Stimulated activated CD4-positive, alpha-beta T cell treated with anti-CD3 and anti-CD28 coated beads, Interleukin-1b, Interleukin-23, amount 100 ng/mL, for 1 hour (primary cell): ENCODE results near the gene THEMIS.
"Not testable (repeated sequence)": the region's sequence is repeated elsewhere in the genome, so short reads cannot be mapped to it uniquely, and the experiment has no call there.

ENCODE experiments used
- DNase-seq, 2 donors: peaks; one replicate each; pipeline ENCODE4 v3.0.0-alpha.2; 2020; ENCODE audit warnings: low read depth in 2 of 2

Gene THEMIS

GRCh38 chr6:127914240-127914639, 13.4 kb upstream of the THEMIS start:
- DNase-seq, result no peak

GRCh38 chr6:127912914-127913313, 12.1 kb upstream of the THEMIS start:
- DNase-seq, result no peak

GRCh38 chr6:127907960-127908640, 7.2 kb upstream of the THEMIS start:
- no peak for DNase-seq

GRCh38 chr6:127904160-127904559, 3.3 kb upstream of the THEMIS start:
- DNase-seq, result no peak

- no peak for DNase-seq
These were observed 2.1 kb upstream of the THEMIS start for GRCh38 chr6:127902933-127903332.

GRCh38 chr6:127897484-127897883, 3.4 kb downstream of the THEMIS start:
- DNase-seq, result no peak

- no peak for DNase-seq
These were observed 6.8 kb downstream of the THEMIS start for GRCh38 chr6:127894051-127894450.

- DNase-seq, result no peak
These were observed 7.3 kb downstream of the THEMIS start for GRCh38 chr6:127893541-127893940.

- no peak for DNase-seq
These were observed 9.0 kb downstream of the THEMIS start for GRCh38 chr6:127891731-127892326.

- no peak for DNase-seq
These were observed 14.3 kb downstream of the THEMIS start for GRCh38 chr6:127886603-127887002.

GRCh38 chr6:127884134-127884533, 16.7 kb downstream of the THEMIS start:
- no peak for DNase-seq

GRCh38 chr6:127881949-127882348, 18.9 kb downstream of the THEMIS start:
- DNase-seq, result not testable (repeated sequence)

- DNase-seq, result no peak
These were observed 20.4 kb downstream of the THEMIS start for GRCh38 chr6:127880429-127880828.

GRCh38 chr6:127879685-127880084, 21.2 kb downstream of the THEMIS start:
- DNase-seq, result no peak

- DNase-seq, result no peak
These were observed 22.7 kb downstream of the THEMIS start for GRCh38 chr6:127878115-127878514.

- no peak for DNase-seq
These were observed 23.6 kb downstream of the THEMIS start for GRCh38 chr6:127877231-127877630.

GRCh38 chr6:127869772-127870404, 31.0 kb downstream of the THEMIS start:
- no peak for DNase-seq

GRCh38 chr6:127869183-127869582, 31.7 kb downstream of the THEMIS start:
- DNase-seq, result no peak

GRCh38 chr6:127868338-127868737, 32.5 kb downstream of the THEMIS start:
- no peak for DNase-seq

- no peak for DNase-seq
These were observed 34.1 kb downstream of the THEMIS start for GRCh38 chr6:127866766-127867165.

- DNase-seq, result no peak
These were observed 35.8 kb downstream of the THEMIS start for GRCh38 chr6:127865108-127865507.

- no peak for DNase-seq
These were observed 36.2 kb downstream of the THEMIS start for GRCh38 chr6:127864701-127865100.

- no peak for DNase-seq
These were observed 40.1 kb downstream of the THEMIS start for GRCh38 chr6:127860723-127861122.
